GM21619 (cell line): ENCODE results near the gene EFCAB11.
"Not testable (repeated sequence)": the region's sequence is repeated elsewhere in the genome, so short reads cannot be mapped to it uniquely, and the experiment has no call there.

Experiments
- ATAC-seq: cut with Tn5 transposase; IDR thresholded peaks from one replicate; pipeline ENCODE4 v1.9.1; 2021; ENCODE audit not compliant: unreplicated experiment

The EFCAB11 gene

GRCh38 chr14:89912221-89912620 lies 42.3 kb downstream of the EFCAB11 start:
- no peak for ATAC-seq

- no peak for ATAC-seq
Measured at GRCh38 chr14:89911010-89911919, 43.3 kb downstream of the EFCAB11 start.

- ATAC-seq: no peak
Measured at GRCh38 chr14:89910691-89911009, 43.9 kb downstream of the EFCAB11 start.

- no peak for ATAC-seq
Measured at GRCh38 chr14:89909586-89909985, 44.9 kb downstream of the EFCAB11 start.

- ATAC-seq: no peak
Measured at GRCh38 chr14:89908712-89909450, 45.6 kb downstream of the EFCAB11 start.

- ATAC-seq: no peak
Measured at GRCh38 chr14:89907655-89908054, 46.9 kb downstream of the EFCAB11 start.

GRCh38 chr14:89906000-89906399 lies 48.5 kb downstream of the EFCAB11 start:
- ATAC-seq: no peak

- ATAC-seq: no peak
Measured at GRCh38 chr14:89903340-89903952, 51.1 kb downstream of the EFCAB11 start.

GRCh38 chr14:89902881-89903280 lies 51.6 kb downstream of the EFCAB11 start:
- ATAC-seq: no peak

GRCh38 chr14:89900802-89901201 lies 53.7 kb downstream of the EFCAB11 start:
- no peak for ATAC-seq

GRCh38 chr14:89899917-89900663 lies 54.4 kb downstream of the EFCAB11 start:
- ATAC-seq: no peak

- ATAC-seq: no peak
Measured at GRCh38 chr14:89899291-89899690, 55.2 kb downstream of the EFCAB11 start.

- not testable (repeated sequence) for ATAC-seq
Measured at GRCh38 chr14:89893388-89893787, 61.1 kb downstream of the EFCAB11 start.

GRCh38 chr14:89892953-89893352 lies 61.6 kb downstream of the EFCAB11 start:
- ATAC-seq: no peak

GRCh38 chr14:89891721-89892120 lies 62.8 kb downstream of the EFCAB11 start:
- not testable (repeated sequence) for ATAC-seq

GRCh38 chr14:89891055-89891454 lies 63.5 kb downstream of the EFCAB11 start:
- ATAC-seq: no peak

GRCh38 chr14:89890589-89890988 lies 63.9 kb downstream of the EFCAB11 start:
- ATAC-seq: no peak

GRCh38 chr14:89889626-89890025 lies 64.9 kb downstream of the EFCAB11 start:
- no peak for ATAC-seq

- ATAC-seq: no peak
Measured at GRCh38 chr14:89884761-89885160, 69.8 kb downstream of the EFCAB11 start.

GRCh38 chr14:89881839-89882238 lies 72.7 kb downstream of the EFCAB11 start:
- ATAC-seq: no peak

- ATAC-seq: not testable (repeated sequence)
Measured at GRCh38 chr14:89874091-89874490, 80.4 kb downstream of the EFCAB11 start.
